ENCODE measurements around the gene TRMT61A.

The TRMT61A gene

GRCh38 chr14:103535891-103536565 lies 7.0 kb downstream of the TRMT61A start:
- no peak for DNase-seq (ENCODE audit: low read depth)

DNA sequence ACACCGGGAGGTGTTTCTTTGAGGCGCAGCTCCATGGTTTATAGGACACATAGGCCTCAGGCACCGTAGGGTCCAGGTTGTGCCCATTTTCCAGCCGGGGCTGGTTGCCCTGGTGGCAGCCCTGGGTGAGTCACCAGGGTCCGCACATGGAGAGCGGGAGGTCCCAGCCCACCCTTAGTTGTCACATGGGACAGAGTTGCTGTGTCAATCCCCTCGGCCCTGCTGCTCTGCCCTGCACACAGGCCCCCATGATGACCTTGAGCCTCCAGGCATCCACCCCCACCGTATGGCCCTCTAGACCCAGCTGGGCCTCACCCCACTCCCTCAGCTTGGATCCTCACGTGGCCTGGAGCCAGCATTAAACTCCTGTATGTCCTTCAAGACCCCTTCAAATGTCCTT lies 7.7 kb downstream of the TRMT61A start:
- DNase-seq (ENCODE audit: low read depth), result no peak

- DNase-seq (ENCODE audit: low read depth), result no peak
Observed at GRCh38 chr14:103537175-103537990, 8.4 kb downstream of the TRMT61A start.

GRCh38 chr14:103538291-103539055 lies 9.5 kb downstream of the TRMT61A start:
- DNase-seq (ENCODE audit: low read depth), result no peak

GRCh38 chr14:103539056-103539825 lies 10.2 kb downstream of the TRMT61A start:
- no peak for DNase-seq (ENCODE audit: low read depth)

- DNase-seq (ENCODE audit: low read depth), result no peak
Observed at GRCh38 chr14:103540821-103541708, 12.1 kb downstream of the TRMT61A start.

GRCh38 chr14:103541709-103542604 lies 13.0 kb downstream of the TRMT61A start:
- DNase-seq (ENCODE audit: low read depth), result no peak

DNA sequence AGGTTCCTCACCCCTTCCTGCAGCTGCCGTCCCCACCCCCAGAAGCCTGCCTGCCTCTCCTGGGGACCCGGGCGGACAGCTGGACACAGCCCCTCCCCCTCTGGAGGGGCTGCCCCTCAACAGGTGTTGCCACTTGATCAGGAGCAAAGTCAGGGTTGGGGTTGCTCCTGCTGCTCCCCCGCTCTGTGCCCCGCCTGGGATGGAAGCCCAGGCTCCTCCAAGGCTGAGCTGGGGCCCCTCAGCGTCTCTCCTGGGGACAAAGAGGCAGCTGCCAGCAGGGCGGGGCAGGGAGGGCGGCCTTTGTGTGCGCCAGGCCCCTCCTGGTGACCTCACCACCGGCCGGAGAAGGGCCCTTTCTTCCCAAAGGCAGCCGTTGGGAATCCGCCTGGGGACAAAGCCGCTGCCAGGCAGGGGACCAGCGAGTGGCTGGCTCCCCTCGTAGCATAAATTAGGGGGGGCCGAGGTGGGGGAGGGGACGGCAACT lies 13.7 kb downstream of the TRMT61A start:
- DNase-seq (ENCODE audit: low read depth), result no peak

GRCh38 chr14:103543140-103543539 lies 14.1 kb downstream of the TRMT61A start:
- DNase-seq (ENCODE audit: low read depth), result no peak

GRCh38 chr14:103543721-103544387 lies 14.9 kb downstream of the TRMT61A start:
- DNase-seq (ENCODE audit: low read depth), result no peak

GRCh38 chr14:103544388-103545218 lies 15.6 kb downstream of the TRMT61A start:
- DNase-seq (ENCODE audit: low read depth), result no peak

GRCh38 chr14:103545219-103545914 lies 16.4 kb downstream of the TRMT61A start:
- DNase-seq (ENCODE audit: low read depth), result no peak

DNA sequence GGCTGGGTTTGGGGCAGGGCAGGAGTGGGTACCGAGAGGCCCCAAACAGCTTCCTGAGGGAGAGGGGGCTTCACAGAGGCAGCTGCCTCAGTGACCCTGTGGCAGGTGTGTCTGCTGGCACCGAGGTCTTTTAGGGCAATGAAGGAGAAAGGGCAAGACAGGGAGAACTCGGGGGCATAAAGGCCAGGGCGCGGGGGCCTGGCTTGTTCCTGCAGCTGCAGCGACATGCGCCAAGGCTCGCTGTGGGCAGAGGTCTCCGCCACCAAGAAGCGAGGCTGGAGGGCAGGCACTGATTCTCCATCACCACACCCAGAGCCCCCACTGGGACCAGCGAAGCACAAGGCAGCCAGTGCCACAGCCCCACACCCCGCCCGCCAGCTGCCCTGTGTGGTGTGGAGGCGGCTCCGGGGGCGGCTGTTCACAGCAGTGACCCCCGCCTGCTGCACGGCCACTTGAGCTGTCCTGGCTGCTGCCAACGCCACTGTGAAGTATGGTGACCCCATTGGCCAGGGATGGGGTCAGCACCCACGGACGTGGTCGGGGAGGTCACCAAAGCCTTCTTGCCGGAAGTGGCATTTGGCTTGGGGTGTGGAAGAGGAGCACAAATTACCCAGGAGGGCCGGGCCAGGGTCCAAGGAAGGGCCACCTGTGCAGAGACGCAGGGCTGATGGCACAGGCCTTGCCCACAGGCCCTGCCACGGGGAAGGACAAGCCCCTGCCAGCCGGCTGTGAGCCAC lies 17.1 kb downstream of the TRMT61A start:
- no peak for DNase-seq (ENCODE audit: low read depth)

- no peak for DNase-seq (ENCODE audit: low read depth)
Observed at GRCh38 chr14:103546652-103547454, 17.9 kb downstream of the TRMT61A start.

- DNase-seq (ENCODE audit: low read depth), result no peak
Observed at GRCh38 chr14:103547455-103547940, 18.5 kb downstream of the TRMT61A start.

GRCh38 chr14:103547941-103548462 lies 19.0 kb downstream of the TRMT61A start:
- no peak for DNase-seq (ENCODE audit: low read depth)

Measured in GM04503 (cell line).